GM12872 (cell line): ENCODE measurements around the gene KRTCAP3.

Experiments
- CTCF ChIP-seq: IDR thresholded peaks from 3 replicates; pipeline ENCODE4 v1.5.1; 2011; ENCODE audit warnings: low read depth, mild to moderate bottlenecking, low read length, moderate library complexity; ENCODE audit not compliant: insufficient read depth

KRTCAP3 gene

GRCh38 chr2:27441958-27442919 is at the start of gene KRTCAP3:
Gene KRTCAP3, plus strand, starts transcription at chr2:27442381. Its CDS starts 32 bp downstream, at chr2:27442413.
- peak; percentile 39; the same call in 2 of the 3 replicates for TF ChIP-seq CTCF

- no peak for TF ChIP-seq CTCF
Observed at GRCh38 chr2:27393225-27393624, 49.0 kb upstream of the KRTCAP3 start.

GRCh38 chr2:27398962-27399361 is 43.2 kb upstream of the KRTCAP3 start:
- no peak for TF ChIP-seq CTCF

- no peak for TF ChIP-seq CTCF
Observed at GRCh38 chr2:27400348-27401135, 41.6 kb upstream of the KRTCAP3 start.

- peak; percentile 39; the same call in 2 of the 3 replicates for TF ChIP-seq CTCF
Observed at GRCh38 chr2:27407798-27408491, 34.2 kb upstream of the KRTCAP3 start.

- no peak for TF ChIP-seq CTCF
Observed at GRCh38 chr2:27408601-27409320, 33.4 kb upstream of the KRTCAP3 start.
